GM23338 (cell line): ENCODE results near the gene ZNF525. TPM values are rescaled to one million over a fixed set of nuclear protein-coding genes. Genes with fewer than 3 reads are reported as not detected.

Experiments used
- ATAC-seq: fragments of 200-7000 bp; cut with Tn5 transposase; 3 replicates; pipeline ENCODE4 v1.9.1; 2020
- DNase-seq: peaks from one replicate; pipeline ENCODE4 v3.0.0-alpha.2; 2015; ENCODE audit warnings: low spot score
- H2AFZ ChIP-seq: fragments of 200-600 bp; sonication (generic); 2 replicates; pipeline ENCODE4 v1.8.0; 2016; ENCODE audit warnings: antibody characterized with exemption, mild to moderate bottlenecking, moderate library complexity
- H3F3A ChIP-seq: fragments of 200-600 bp; sonication (generic); replicated peaks from 2 replicates; pipeline ENCODE4 v1.8.0; 2017; ENCODE audit warnings: antibody characterized with exemption, mixed run types, low read depth
- H3K27ac ChIP-seq: fragments of 200-600 bp; sonication (generic); 2 replicates; pipeline ENCODE4 v1.6.1; 2016; ENCODE audit warnings: low read depth
- H3K27me3 ChIP-seq: fragments of 200-600 bp; sonication (generic); 2 replicates; pipeline ENCODE4 v1.8.0; 2016; ENCODE audit warnings: mild to moderate bottlenecking, mixed run types, moderate library complexity; ENCODE audit not compliant: insufficient read depth
- H3K36me3 ChIP-seq: fragments of 200-600 bp; sonication (generic); 2 replicates; pipeline ENCODE4 v1.8.0; 2016; ENCODE audit warnings: mild to moderate bottlenecking; ENCODE audit not compliant: insufficient read depth
- H3K4me1 ChIP-seq: fragments of 200-600 bp; sonication (generic); 2 replicates; pipeline ENCODE4 v1.8.0; 2016; ENCODE audit warnings: mild to moderate bottlenecking, moderate library complexity; ENCODE audit not compliant: insufficient read depth
- H3K4me2 ChIP-seq: fragments of 200-600 bp; sonication (generic); 2 replicates; pipeline ENCODE4 v1.7.1; 2017; ENCODE audit warnings: mixed run types
- H3K4me3 ChIP-seq: fragments of 200-600 bp; sonication (generic); 2 replicates; pipeline ENCODE4 v1.6.1; 2016; ENCODE audit warnings: mixed run types
- H3K79me2 ChIP-seq: fragments of 200-600 bp; sonication (generic); replicated peaks from 2 replicates; pipeline ENCODE4 v1.8.0; 2017; ENCODE audit warnings: mild to moderate bottlenecking; ENCODE audit not compliant: insufficient read depth
- H3K9me2 ChIP-seq: fragments of 200-600 bp; sonication (generic); 2 replicates; pipeline ENCODE4 v1.8.0; 2017; ENCODE audit not compliant: insufficient read depth
- H4K20me1 ChIP-seq: fragments of 200-600 bp; sonication (generic); replicated peaks from 2 replicates; pipeline ENCODE4 v1.8.0; 2017; ENCODE audit warnings: mild to moderate bottlenecking; ENCODE audit not compliant: insufficient read depth
- H3K27ac Mint-ChIP-seq: 2 replicates; pipeline ENCODE4 v1.8.0; 2020; ENCODE audit warnings: inconsistent platforms, mild to moderate bottlenecking, moderate library complexity, mixed read lengths
- H3K27me3 Mint-ChIP-seq: 3 replicates; pipeline ENCODE4 v1.8.0; 2022; ENCODE audit warnings: low read depth, mild to moderate bottlenecking, moderate library complexity, mixed read lengths, inconsistent platforms; ENCODE audit not compliant: insufficient read depth, poor library complexity
- H3K36me3 Mint-ChIP-seq: 3 replicates; pipeline ENCODE4 v1.8.0; 2021; ENCODE audit warnings: low read depth, mild to moderate bottlenecking, inconsistent platforms, moderate library complexity, mixed read lengths
- H3K4me1 Mint-ChIP-seq: 3 replicates; pipeline ENCODE4 v1.8.0; 2020; ENCODE audit warnings: mild to moderate bottlenecking, inconsistent platforms, mixed read lengths
- H3K4me3 Mint-ChIP-seq: 3 replicates; pipeline ENCODE4 v1.8.0; 2021; ENCODE audit warnings: moderate library complexity, mild to moderate bottlenecking, inconsistent platforms, mixed read lengths
- H3K9me3 Mint-ChIP-seq: 3 replicates; pipeline ENCODE4 v1.8.0; 2020; ENCODE audit warnings: moderate library complexity, mild to moderate bottlenecking, inconsistent platforms, mixed read lengths
- EZH2 ChIP-seq: fragments of 200-600 bp; sonication (generic); IDR thresholded peaks from one replicate; pipeline ENCODE4 v1.8.0; 2017; ENCODE audit warnings: antibody characterized with exemption, mild to moderate bottlenecking, low read depth; ENCODE audit not compliant: unreplicated experiment
- EZH2phosphoT487 ChIP-seq: fragments of 200-600 bp; sonication (generic); IDR thresholded peaks from one replicate; pipeline ENCODE4 v1.8.1; 2018; ENCODE audit warnings: antibody characterized with exemption; ENCODE audit not compliant: unreplicated experiment
- JUNB ChIP-seq: IDR thresholded peaks from one replicate; pipeline ENCODE4 v1.6.1; 2016; ENCODE audit warnings: antibody characterized with exemption; ENCODE audit not compliant: unreplicated experiment
- NANOG ChIP-seq: IDR thresholded peaks from 2 replicates; pipeline ENCODE4 v1.6.1; 2016; ENCODE audit warnings: antibody characterized with exemption, borderline replicate concordance
- STAT1 ChIP-seq: IDR thresholded peaks from one replicate; pipeline ENCODE4 v1.6.1; 2016; ENCODE audit warnings: antibody characterized with exemption; ENCODE audit not compliant: unreplicated experiment
- ZNF114 ChIP-seq: fragments of 250-450 bp; sonication (Bioruptor Pico); IDR thresholded peaks from 2 replicates; pipeline ENCODE4 v1.5.0; 2020; ENCODE audit warnings: mild to moderate bottlenecking, moderate library complexity
- ZNF331 ChIP-seq: fragments of 250-450 bp; sonication (Bioruptor Pico); IDR thresholded peaks from 2 replicates; pipeline ENCODE4 v1.5.0; 2020; ENCODE audit warnings: low read depth, mild to moderate bottlenecking, moderate library complexity
- polyA plus RNA-seq: library from polyadenylated mRNA; unstranded; fragments of >200 nt; fragmentation: Nextera tagmentation; extraction: Ambion mirVana; gene quantifications from 2 replicates; pipeline ENCODE4 v1.2.1, GENCODE V29; 2016
- total RNA-seq: library from RNA; depleted of rRNA; stranded (reverse); fragments of >200 nt; shearing (Covaris generic); gene quantifications from 2 replicates; pipeline ENCODE4 v1.2.3, GENCODE V29; 2014
- TF ChIP-seq, protein P1 (sequence below): IDR thresholded peaks from 2 replicates; pipeline ENCODE4 v1.6.1; 2016; ENCODE audit warnings: antibody characterized with exemption
- TF ChIP-seq, protein P2 (sequence below): IDR thresholded peaks from one replicate; pipeline ENCODE4 v1.6.1; 2018; ENCODE audit warnings: antibody characterized with exemption; ENCODE audit not compliant: unreplicated experiment

ZNF525 gene
- total and polyA plus RNA-seq, 2 experiments from 2014 or later: 39.3 to 99.8 TPM

GRCh38 chr19:53374288-53374687, 8.8 kb downstream of the ZNF525 start:
- Mint-ChIP-seq H3K9me3 (peaks cover 9% of the 10 kb centered on the region; the same call in 2 of the 3 replicates), H3K27ac (peak overlapping the region; percentile 80), H3K4me1 (peaks cover 35% of the 10 kb centered on the region), H3K36me3 (peaks cover 79% of the 10 kb centered on the region), H3K4me3 (peak overlapping the region; percentile 36; the same call in 2 of the 3 replicates), H3K27me3 (peaks cover 2% of the 10 kb centered on the region)
- Histone ChIP-seq H3K4me3 (peak overlapping the region; percentile 25), H2AFZ (no peak overlapping the region), H4K20me1 (peaks cover 2% of the 10 kb centered on the region), H3K27me3 (no peaks in the 10 kb centered on the region), H3F3A (peaks cover 9% of the 10 kb centered on the region; the same call in 1 of the 2 replicates), H3K4me2 (peak overlapping the region; percentile 65), H3K9me2 (no peaks in the 10 kb centered on the region), H3K27ac (peak overlapping the region; percentile 97), H3K79me2 (peaks cover 40% of the 10 kb centered on the region), H3K4me1 (peaks cover 42% of the 10 kb centered on the region), H3K36me3 (peaks cover 33% of the 10 kb centered on the region)
- TF ChIP-seq NANOG (peak; percentile 96), ZNF114 (CRISPR knock-in tag) (no peak)
- TF ChIP-seq, protein P1, sequence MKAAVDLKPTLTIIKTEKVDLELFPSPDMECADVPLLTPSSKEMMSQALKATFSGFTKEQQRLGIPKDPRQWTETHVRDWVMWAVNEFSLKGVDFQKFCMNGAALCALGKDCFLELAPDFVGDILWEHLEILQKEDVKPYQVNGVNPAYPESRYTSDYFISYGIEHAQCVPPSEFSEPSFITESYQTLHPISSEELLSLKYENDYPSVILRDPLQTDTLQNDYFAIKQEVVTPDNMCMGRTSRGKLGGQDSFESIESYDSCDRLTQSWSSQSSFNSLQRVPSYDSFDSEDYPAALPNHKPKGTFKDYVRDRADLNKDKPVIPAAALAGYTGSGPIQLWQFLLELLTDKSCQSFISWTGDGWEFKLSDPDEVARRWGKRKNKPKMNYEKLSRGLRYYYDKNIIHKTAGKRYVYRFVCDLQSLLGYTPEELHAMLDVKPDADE: peak; percentile 84
- ATAC-seq (no peak), DNase-seq (peak; percentile 70)

GRCh38 chr19:53374743-53375142, 9.2 kb downstream of the ZNF525 start:
- H3K36me3 ChIP-seq: peaks cover 38% of the 10 kb centered on the region
- no peak for ATAC-seq
- no peaks in the 10 kb centered on the region for H3K9me2 ChIP-seq
- H3F3A ChIP-seq: peaks cover 9% of the 10 kb centered on the region; the same call in 1 of the 2 replicates
- H3K4me1 ChIP-seq: peaks cover 40% of the 10 kb centered on the region
- Mint-ChIP-seq H3K4me1 (peaks cover 35% of the 10 kb centered on the region), H3K4me3 (no peak overlapping the region), H3K36me3 (peaks cover 83% of the 10 kb centered on the region), H3K9me3 (peaks cover 13% of the 10 kb centered on the region; the same call in 2 of the 3 replicates), H3K27me3 (peaks cover 2% of the 10 kb centered on the region), H3K27ac (peak overlapping the region; percentile 50; the same call in 1 of the 2 replicates)
- peak overlapping the region; percentile 28; the same call in 1 of the 2 replicates for H3K4me2 ChIP-seq
- peaks cover 35% of the 10 kb centered on the region for H3K79me2 ChIP-seq
- H4K20me1 ChIP-seq: no peaks in the 10 kb centered on the region; the same call in 1 of the 2 replicates
- no peak overlapping the region for H2AFZ ChIP-seq
- H3K27ac ChIP-seq: peak overlapping the region; percentile 90
- no peaks in the 10 kb centered on the region for H3K27me3 ChIP-seq
- no peak for DNase-seq
- no peak overlapping the region for H3K4me3 ChIP-seq
- no peak for TF ChIP-seq ZNF331 (CRISPR knock-in tag)
- TF ChIP-seq STAT1: no peak
- no peak for TF ChIP-seq NANOG
- TF ChIP-seq JUNB: no peak
- TF ChIP-seq EZH2: no peak
- no peak for TF ChIP-seq EZH2phosphoT487
- TF ChIP-seq, protein P2, sequence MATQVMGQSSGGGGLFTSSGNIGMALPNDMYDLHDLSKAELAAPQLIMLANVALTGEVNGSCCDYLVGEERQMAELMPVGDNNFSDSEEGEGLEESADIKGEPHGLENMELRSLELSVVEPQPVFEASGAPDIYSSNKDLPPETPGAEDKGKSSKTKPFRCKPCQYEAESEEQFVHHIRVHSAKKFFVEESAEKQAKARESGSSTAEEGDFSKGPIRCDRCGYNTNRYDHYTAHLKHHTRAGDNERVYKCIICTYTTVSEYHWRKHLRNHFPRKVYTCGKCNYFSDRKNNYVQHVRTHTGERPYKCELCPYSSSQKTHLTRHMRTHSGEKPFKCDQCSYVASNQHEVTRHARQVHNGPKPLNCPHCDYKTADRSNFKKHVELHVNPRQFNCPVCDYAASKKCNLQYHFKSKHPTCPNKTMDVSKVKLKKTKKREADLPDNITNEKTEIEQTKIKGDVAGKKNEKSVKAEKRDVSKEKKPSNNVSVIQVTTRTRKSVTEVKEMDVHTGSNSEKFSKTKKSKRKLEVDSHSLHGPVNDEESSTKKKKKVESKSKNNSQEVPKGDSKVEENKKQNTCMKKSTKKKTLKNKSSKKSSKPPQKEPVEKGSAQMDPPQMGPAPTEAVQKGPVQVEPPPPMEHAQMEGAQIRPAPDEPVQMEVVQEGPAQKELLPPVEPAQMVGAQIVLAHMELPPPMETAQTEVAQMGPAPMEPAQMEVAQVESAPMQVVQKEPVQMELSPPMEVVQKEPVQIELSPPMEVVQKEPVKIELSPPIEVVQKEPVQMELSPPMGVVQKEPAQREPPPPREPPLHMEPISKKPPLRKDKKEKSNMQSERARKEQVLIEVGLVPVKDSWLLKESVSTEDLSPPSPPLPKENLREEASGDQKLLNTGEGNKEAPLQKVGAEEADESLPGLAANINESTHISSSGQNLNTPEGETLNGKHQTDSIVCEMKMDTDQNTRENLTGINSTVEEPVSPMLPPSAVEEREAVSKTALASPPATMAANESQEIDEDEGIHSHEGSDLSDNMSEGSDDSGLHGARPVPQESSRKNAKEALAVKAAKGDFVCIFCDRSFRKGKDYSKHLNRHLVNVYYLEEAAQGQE: no peak
- TF ChIP-seq, protein P1: no peak
